Heart right ventricle (tissue), 16 donors: Measurements from ENCODE around the gene ARIH1. TPM values are rescaled to one million over a fixed set of nuclear protein-coding genes. Genes with fewer than 3 reads are reported as not detected.
A peak's percentile ranks its signal among the peaks of the same experiment; 100 is the strongest.
"Not testable (repeated sequence)": the region's sequence is repeated elsewhere in the genome, so short reads cannot be mapped to it uniquely, and the experiment has no call there.

Experiments used
- ATAC-seq, 8 donors: fragments of 200-7000 bp; cut with Tn5 transposase; one replicate each; pipeline ENCODE4 v1.9.1; 2020; ENCODE audit warnings: mild to moderate bottlenecking in 8 of 8, moderate library complexity in 8 of 8, moderate number of reproducible peaks in 1 of 8
- DNase-seq, 2 donors: peaks; one replicate each; pipeline ENCODE4 v3.0.0-alpha.2; 2020
- H3K27ac ChIP-seq, 10 donors: fragments of 200-600 bp; sonication (generic) in 2 of 10; one replicate each; pipeline versions ENCODE4 v1.5.0 to v1.8.0; 2020 to 2022; ENCODE audit warnings: mild to moderate bottlenecking in 3 of 10
- H3K27me3 ChIP-seq, 7 donors: fragments of 200-600 bp; one replicate each; pipeline ENCODE4 v1.8.0; 2021 to 2022; ENCODE audit warnings: mild to moderate bottlenecking in 2 of 7
- H3K36me3 ChIP-seq, 9 donors: fragments of 200-600 bp; sonication (generic) in 1 of 9; one replicate each; pipeline versions ENCODE4 v1.5.0 to v1.8.0; 2020 to 2022; ENCODE audit warnings: mild to moderate bottlenecking in 2 of 9
- H3K4me1 ChIP-seq, 9 donors: fragments of 200-600 bp; sonication (generic) in 1 of 9; one replicate each; pipeline versions ENCODE4 v1.5.0 to v1.8.0; 2020 to 2022; ENCODE audit warnings: mild to moderate bottlenecking in 4 of 9
- H3K4me3 ChIP-seq, 10 donors: fragments of 200-600 bp; sonication (generic) in 2 of 10; one replicate each; pipeline versions ENCODE4 v1.5.0 to v1.8.0; 2020 to 2022; ENCODE audit warnings: mild to moderate bottlenecking in 7 of 10, moderate library complexity in 2 of 10
- H3K9me3 ChIP-seq, 11 donors: fragments of 200-600 bp in 10 of 11; sonication (generic) in 2 of 11; one replicate each; pipeline versions ENCODE4 v1.5.0 to v1.8.0; 2013 to 2022; ENCODE audit warnings: mild to moderate bottlenecking in 2 of 11, control low read depth in 1 of 11, moderate library complexity in 1 of 11
- whole genome bisulfite sequencing, 2 donors: extraction: QIAGEN DNeasy Blood & Tissue Kit; methylation state at CpG; one replicate each; pipeline ENCODE4 v1.1.7; 2013; ENCODE audit warnings: inconsistent platforms in 1 of 2; 5-methylcytosine and 5-hydroxymethylcytosine counted together
- intact Hi-C, 10 donors: fragments of 100-400 bp; cut with DNase I; formaldehyde crosslinking; loops; one replicate each; pipeline versions ENCODE4 v1.11.1 to v1.14.2; 2022
- polyA plus RNA-seq, 2 donors: library from polyadenylated mRNA; stranded (reverse); fragments of 200-250 nt; gene quantifications; one replicate each; pipeline ENCODE4 v1.2.3, GENCODE V29; 2013
- total RNA-seq, 10 donors: library from RNA; stranded (reverse); fragmentation: NEBNext Ultra II Directional in 3 of 10; extraction: Animal tissue kit (Norgen Biotek cat#: 25700) in 3 of 10; gene quantifications; one replicate each; pipeline versions ENCODE4 v1.2.1 to v1.2.4, GENCODE V29; 2021 to 2023
- TF ChIP-seq, protein P1 (sequence below), 9 donors: fragments of 200-600 bp; sonication (generic) in 2 of 9; IDR thresholded peaks; one replicate each; pipeline versions ENCODE4 v1.5.0 to v1.8.0; 2021 to 2022; ENCODE audit warnings: antibody characterized with exemption in 9 of 9, mild to moderate bottlenecking in 5 of 9, moderate library complexity in 1 of 9
- donor health status: Arrhythmogenic right ventricular cardiomyopathy.
- donor health status: ischemic (EF 13 %, LVEDD 7.1; RV severe dilation, severe dysfunction).
- donor health status: healthy with polysubstance abuse.
- donor health status: DM: no; HTN: yes; CAD: no.
- donor health status: DM: no; HTN: no; CAD: no.
- donor health status: ischemic (EF 25% LVEDD 6.9; RV normal size, moderate dysfunction).
- donor health status: ischemic (EF 25% LVEDD 5.7; RV mildly dilated, moderate dysfunction).
- donor health status: healthy.
- donor health status: DM: yes; HTN: yes; CAD: no.
- donor health status: Ischemic cardiomyopathy.
- donor health status: ischemic (EF 35%, LVEDD 5.7; RV mildly dilated, moderate dysfunction).
- donor health status: nonischemic (EF 11% LVEDD 7.7; RV severe dilation, severe dysfunction).
- donor health status: DM: yes; HTN: yes; CAD: no.
- donor health status: PGD.
- donor health status: ischemic (EF 29% LVEDD 5.4; RV normal size, mild dysfunction).
- donor health status: nonischemic (EF 23%, LVEDD 6.1; RV moderate dilation, normal function).

The ARIH1 gene
- total and polyA plus RNA-seq, 12 donors = 23.1 to 231 (median 182) TPM

DNA sequence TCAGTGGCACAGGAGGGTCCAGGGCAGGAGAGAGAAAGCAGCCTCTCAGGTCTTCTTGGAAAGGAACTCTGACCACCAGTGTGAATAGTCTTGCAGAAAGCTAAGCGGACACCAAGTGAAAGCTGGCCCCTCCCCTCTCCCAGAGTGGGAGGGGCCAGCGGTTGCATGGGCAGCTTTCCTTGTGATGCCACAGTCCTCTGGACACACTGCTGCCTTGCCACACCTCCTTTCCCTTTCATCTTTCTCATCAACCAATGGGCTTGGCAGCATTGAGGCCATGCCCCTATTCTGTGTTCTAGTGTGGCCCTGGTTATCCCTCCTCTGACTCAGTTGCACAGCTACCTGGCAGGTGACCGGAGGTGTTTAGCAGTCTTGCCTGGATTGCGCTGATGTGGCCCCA, 130.7 kb downstream of the ARIH1 start:
- ATAC-seq = no peak
- TF ChIP-seq, protein P1, sequence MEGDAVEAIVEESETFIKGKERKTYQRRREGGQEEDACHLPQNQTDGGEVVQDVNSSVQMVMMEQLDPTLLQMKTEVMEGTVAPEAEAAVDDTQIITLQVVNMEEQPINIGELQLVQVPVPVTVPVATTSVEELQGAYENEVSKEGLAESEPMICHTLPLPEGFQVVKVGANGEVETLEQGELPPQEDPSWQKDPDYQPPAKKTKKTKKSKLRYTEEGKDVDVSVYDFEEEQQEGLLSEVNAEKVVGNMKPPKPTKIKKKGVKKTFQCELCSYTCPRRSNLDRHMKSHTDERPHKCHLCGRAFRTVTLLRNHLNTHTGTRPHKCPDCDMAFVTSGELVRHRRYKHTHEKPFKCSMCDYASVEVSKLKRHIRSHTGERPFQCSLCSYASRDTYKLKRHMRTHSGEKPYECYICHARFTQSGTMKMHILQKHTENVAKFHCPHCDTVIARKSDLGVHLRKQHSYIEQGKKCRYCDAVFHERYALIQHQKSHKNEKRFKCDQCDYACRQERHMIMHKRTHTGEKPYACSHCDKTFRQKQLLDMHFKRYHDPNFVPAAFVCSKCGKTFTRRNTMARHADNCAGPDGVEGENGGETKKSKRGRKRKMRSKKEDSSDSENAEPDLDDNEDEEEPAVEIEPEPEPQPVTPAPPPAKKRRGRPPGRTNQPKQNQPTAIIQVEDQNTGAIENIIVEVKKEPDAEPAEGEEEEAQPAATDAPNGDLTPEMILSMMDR (IDR thresholded peaks at IDR 0.05) = no peak
- H3K36me3 ChIP-seq = no peaks in the 10 kb centered on the region
- no peaks in the 10 kb centered on the region for H3K4me1 ChIP-seq
- no peak for DNase-seq
- no peak overlapping the region for H3K27ac ChIP-seq
- H3K9me3 ChIP-seq = no peaks in the 10 kb centered on the region
- WGBS, 2 donors = 95% methylated on average over 4 of the region's 4 CpGs
- H3K27me3 ChIP-seq = no peaks in the 10 kb centered on the region
- H3K4me3 ChIP-seq = no peak overlapping the region
- intact Hi-C loops = loop anchor here in 5 of 10 donors (10.0 kb wide), 4 partner anchors 70 to 1370 kb away; no protein-coding TSS in a partner anchor

DNA sequence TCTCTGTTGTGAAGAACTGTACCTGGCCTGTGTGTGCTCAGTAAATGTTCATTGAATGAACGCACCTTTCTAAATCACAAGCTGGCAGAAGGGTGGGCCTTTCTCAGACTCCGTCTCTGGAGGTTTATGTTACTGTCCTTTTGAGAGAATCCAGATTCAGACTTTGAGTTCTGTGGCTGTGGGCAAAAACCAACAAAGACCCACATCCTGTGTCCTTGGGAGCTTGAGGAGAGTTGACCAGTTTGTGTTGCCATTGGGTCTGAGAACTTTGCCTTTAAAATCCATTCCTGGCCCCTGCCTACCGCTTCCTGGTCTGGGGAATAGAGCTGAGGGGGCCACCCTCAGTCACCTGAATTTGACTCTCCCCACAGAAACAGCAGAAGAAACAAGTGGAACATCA, 134.0 kb downstream of the ARIH1 start:
- not testable (repeated sequence) for H3K27ac ChIP-seq, H3K4me1 ChIP-seq, ATAC-seq, H3K27me3 ChIP-seq, H3K4me3 ChIP-seq, H3K9me3 ChIP-seq, H3K36me3 ChIP-seq, DNase-seq
- intact Hi-C loops = loop anchor here in 5 of 10 donors (10.0 kb wide), 4 partner anchors 67 to 1367 kb away; no protein-coding TSS in a partner anchor
- 94 to 96% methylated on average over 3 of the region's 3 CpGs for WGBS, 2 donors

DNA sequence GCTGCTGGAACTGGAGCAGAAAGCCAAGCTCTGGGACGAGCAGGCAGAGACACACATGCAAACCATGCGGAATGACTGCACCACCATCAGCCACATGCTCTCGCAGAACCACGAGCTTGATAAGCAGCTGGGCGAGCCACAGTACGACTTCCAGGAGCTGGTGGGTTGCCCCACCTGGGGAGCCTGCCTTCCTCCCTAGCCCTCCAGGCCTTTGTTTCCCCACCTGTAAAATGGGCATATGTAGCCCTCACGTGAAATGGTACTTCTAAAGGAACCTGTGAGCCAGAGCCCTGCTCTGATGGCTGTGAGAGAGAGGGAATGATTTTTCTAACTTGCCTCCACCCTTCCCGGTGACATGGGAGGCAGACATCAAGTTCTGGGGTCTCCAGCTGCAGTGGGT, 135.7 kb downstream of the ARIH1 start:
- no peaks in the 10 kb centered on the region for H3K9me3 ChIP-seq
- no peak overlapping the region for H3K27ac ChIP-seq
- TF ChIP-seq, protein P1 (IDR thresholded peaks at IDR 0.05) = no peak
- H3K4me3 ChIP-seq = no peak overlapping the region
- DNase-seq (no peak), ATAC-seq (no peak)
- H3K4me1 ChIP-seq = no peaks in the 10 kb centered on the region
- intact Hi-C loops = loop anchor here in 5 of 10 donors (10.0 kb wide), 4 partner anchors 65 to 1365 kb away; no protein-coding TSS in a partner anchor
- no peaks in the 10 kb centered on the region for H3K27me3 ChIP-seq
- no peaks in the 10 kb centered on the region for H3K36me3 ChIP-seq
- WGBS, 2 donors = 85 to 87% methylated on average over 8 of the region's 8 CpGs

DNA sequence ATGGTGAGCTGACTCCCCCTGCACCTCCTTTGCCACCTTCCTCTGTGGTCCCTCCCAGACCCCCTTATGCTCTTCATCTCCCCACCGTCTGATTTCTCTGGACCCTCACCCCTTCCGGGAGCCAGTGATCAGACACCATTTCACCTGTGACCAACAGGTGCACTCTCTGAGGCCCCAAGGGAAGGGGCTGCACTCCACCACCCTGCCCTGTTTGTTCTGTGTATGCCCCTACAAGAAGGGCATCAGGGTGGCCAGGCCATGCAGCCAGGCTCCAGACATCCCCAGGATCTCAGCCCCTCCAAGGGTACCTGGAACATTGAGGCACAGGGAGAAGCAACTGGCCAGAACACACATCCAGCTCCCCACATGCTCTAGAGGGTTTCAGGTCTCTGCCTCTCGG, 138.2 kb downstream of the ARIH1 start:
- H3K4me1 ChIP-seq, DNase-seq, ATAC-seq, intact Hi-C loops, H3K27me3 ChIP-seq, H3K27ac ChIP-seq, H3K4me3 ChIP-seq, H3K9me3 ChIP-seq, H3K36me3 ChIP-seq: not testable (repeated sequence)
- WGBS, 2 donors = 92 to 97% methylated on average over 3 of the region's 3 CpGs

DNA sequence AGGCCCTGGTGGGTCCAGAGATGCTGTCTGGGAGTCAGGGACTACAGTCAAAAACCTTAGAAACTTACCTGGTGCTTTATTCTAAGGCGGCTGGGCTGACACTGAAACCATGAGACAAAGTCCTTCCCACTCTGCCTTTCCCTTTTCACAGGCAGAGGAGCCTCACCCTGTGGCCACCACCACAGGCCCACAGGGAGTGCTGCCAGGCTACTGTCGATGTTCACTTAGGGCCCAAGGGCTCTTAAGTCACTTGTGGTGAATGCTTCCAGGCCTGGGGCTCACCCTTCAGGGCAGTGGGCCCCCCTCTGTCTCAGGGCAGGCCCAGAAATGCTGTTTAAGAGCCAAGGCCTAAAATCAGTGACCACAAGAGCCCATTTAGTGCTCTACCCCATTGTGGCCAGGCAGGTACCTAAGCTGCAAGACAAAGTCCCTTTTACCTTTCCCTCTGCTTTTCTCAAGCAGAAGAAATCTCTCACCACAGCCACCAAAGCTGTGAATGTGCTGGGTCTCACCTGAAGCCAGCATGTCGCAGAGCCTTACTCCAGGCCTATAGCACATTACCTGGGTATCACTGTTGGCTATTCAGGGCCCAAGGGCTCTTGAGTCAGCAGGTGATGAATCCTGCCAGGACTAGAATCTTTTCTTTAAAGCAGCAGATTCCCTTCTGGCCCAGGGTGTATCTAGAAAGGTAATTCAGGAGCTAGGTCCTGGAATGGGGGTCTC, 140.8 kb downstream of the ARIH1 start:
- 72 to 76% methylated on average over 3 of the region's 3 CpGs for WGBS, 2 donors
- intact Hi-C loops = no loop called here

DNA sequence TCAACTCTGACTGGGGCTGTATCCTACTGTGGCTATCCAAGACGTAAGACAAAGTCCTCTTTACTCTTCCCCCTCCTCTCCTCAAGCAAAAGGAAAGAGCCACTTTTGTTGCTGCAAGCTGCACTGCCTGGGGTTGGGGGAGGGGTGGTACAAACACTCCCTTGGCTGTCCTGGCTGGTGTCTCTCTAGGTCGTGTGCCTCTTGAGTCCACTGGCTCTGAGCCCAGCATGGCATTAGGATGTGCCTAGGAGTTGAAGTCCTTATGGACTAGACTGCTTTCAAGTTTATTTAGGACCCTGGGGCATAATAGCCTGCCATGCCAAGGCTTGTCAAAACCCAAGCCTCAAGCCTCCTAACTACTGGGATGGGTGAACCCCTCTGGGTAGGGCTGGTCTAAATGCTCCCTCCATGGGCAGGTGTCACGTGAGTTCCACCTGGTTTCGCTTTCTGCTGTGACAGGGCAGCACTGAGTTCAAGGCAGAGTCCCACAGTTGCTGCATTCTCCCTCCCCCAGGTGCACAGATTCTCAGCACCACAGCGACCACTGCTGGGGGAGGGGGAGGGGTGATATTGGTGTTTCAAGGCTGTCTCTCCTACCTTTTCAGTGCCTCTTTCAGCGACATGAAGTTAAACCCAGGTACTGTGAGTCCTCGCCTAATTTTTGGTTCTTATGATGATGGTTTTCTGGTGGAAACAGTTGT, 141.6 kb downstream of the ARIH1 start:
- DNase-seq = peak; percentile 48 to 60
- H3K4me3 ChIP-seq, H3K9me3 ChIP-seq, H3K27me3 ChIP-seq, H3K36me3 ChIP-seq, intact Hi-C loops, H3K27ac ChIP-seq, H3K4me1 ChIP-seq: not testable (repeated sequence)
- 51 to 54% methylated on average over 6 of the region's 7 CpGs for WGBS, 2 donors
- ATAC-seq = peak in 6 of 8 donors; percentile 64 to 91 (median 84)

More for the DNA sequence above, 140.8 kb downstream of the ARIH1 start:
- peak in 1 of 8 donors; percentile 44 for ATAC-seq
- H3K36me3 ChIP-seq = no peaks in the 10 kb centered on the region
- no peaks in the 10 kb centered on the region for H3K9me3 ChIP-seq
- H3K27ac ChIP-seq = no peak overlapping the region
- no peak for DNase-seq
- H3K4me3 ChIP-seq = no peak overlapping the region
- peaks cover 0 to 10% (median 0%) of the 10 kb centered on the region in 9 donors for H3K4me1 ChIP-seq
- no peaks in the 10 kb centered on the region for H3K27me3 ChIP-seq
- TF ChIP-seq, protein P1 (IDR thresholded peaks at IDR 0.05) = no peak
